Hindlimb muscle (tissue), 1 donor: ENCODE measurements around the gene COMTD1. TPM values are rescaled to one million over a fixed set of nuclear protein-coding genes. Genes with fewer than 3 reads are reported as not detected.
"Not testable (repeated sequence)": the region's sequence is repeated elsewhere in the genome, so short reads cannot be mapped to it uniquely, and the experiment has no call there.

ENCODE experiments used
- DNase-seq: peaks from one replicate; pipeline ENCODE4 v3.0.0-alpha.2; 2013
- polyA plus RNA-seq: library from polyadenylated mRNA; unstranded; fragments of 120-200 nt; gene quantifications from one replicate; pipeline ENCODE4 v1.2.1, GENCODE V29; 2013; ENCODE audit not compliant: insufficient read length

COMTD1 gene
- polyA plus RNA-seq, 1 donor, result 7.4 TPM

DNA sequence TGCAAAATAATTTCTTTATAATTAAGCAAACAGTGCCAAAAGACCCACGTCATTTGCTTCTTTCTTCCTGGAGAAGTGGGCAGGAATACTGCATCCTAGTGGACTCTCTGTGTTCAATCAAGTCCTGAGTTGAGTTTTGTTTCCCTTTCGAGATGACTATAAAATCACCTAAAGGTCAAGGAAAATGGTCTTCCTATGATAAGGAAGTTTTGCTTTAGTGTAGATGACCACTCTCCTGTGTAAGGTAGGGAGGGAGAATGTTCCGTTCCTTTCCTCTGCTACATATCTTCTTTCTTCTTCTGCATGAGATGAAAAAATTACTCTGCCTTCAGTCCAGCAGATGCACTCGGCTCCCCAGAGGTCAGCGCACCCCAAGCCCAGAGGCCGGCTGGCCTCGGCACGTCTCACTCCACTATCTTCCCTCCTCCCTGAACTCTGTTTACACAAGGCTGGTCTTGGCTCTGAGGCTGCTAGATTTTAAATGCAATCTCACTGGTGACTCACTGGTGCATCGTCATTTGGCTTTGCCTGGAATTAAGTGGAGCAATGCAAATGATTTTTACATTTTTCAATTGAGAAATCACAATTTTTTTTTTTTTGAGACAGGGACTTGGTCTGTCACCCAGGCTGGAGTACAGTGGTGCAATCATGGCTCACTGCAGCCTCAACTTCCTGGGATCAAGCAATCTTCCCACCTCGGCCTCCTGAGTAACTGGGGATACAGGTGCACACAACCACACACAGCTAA, 43.8 kb downstream of the COMTD1 start:
- no peak for DNase-seq

DNA sequence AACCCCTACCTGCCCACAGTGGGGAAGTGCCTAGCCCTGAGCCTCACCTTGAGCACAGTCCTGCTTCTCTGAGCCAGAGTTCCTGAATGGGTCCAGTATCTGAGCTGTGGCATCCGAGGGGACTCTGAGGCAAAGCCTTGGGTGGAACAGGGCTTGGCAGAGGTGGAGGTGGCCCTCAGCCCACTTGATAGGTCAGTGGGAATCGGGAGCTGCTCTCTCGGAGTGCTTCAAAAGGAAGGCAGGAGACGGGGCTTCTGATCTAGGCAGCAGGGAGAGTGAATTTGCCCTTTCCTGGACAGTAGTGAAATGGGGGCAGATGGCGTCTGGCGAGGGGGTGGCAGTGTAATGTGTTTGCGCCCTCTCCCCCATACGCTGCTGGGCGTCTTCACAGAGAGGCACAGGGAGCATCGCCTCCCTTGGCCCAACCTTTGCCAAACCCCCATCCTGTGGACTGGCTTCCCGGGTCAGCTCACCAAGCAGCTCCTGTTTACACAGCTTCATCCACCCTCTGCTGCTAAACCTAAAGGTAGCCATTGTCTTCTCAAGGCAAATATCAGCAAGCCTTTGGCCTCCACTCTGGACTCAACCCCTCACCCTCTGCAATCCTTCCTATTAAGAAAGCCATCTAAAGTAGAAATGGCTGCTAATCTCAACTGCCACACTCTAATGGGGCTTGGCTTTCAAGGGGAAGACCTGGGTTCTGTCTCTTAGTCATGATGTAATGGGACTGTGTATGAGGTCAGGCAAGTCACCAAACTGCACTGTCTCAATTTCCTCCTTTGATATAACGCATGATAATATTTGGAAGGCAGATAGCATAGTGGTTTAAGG, 46.3 kb downstream of the COMTD1 start:
- DNase-seq, result no peak

DNA sequence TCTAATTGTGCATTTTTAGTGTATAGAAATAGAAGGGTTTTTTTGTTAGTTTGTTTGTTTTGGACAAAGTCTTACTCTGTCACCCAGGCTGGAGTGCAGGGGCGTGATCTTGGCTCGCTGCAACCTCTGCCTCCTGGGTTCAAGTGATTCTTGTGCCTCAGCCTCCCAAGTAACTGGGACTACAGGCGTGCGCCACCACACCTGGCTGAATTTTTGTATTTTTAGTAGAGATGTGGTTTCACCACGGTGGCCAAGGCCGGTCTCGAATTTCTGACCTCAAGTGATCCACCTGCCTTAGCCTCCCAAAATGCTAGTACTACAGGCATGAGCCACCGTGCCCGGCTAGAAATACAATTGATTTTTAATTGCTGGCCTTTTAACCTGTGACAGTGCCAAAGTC, 47.2 kb downstream of the COMTD1 start:
- not testable (repeated sequence) for DNase-seq

DNA sequence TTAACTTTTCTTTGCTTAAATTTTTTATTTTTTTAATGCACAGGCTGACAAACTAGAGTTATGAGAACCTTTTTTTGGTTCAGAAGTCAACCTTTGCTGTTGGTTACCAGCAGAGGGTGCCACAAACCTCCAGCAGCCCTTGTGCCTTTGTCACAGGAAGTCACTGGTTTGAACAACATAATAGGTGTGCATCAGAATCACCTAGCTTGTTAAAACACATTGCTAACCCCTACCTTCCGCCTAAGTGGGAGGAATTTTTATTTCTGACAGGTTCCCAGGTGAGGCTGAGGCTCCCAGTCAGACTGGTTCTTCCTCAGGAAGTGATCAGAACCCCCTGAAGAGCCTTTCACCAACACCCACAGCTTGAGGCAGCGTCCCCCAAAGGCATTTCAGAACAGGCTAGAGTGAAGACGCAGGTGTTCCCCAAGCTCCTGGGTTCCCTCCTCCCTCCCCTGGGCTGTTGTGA, 47.8 kb downstream of the COMTD1 start:
- peak; percentile 11 for DNase-seq

DNA sequence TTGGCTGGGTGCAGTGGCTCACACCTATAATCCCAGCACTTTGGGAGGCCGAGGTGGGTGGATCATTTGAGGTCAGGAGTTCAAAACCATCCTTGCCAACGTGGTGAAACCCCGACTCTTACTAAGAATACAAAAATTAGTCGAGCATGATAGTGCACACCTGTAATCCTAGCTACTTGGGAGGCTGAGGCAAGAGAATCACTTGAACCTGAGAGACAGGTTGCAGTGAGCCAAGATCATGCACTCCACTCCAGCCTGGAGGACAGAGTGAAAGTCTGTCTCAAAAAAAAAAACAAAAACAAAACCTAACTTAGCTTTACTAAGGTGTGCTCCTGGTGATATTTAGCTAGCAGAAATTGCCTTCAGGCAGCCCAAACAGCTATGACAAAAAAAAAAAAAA, 49.4 kb downstream of the COMTD1 start:
- DNase-seq, result no peak

Other genes with a start within 250 kb of the COMTD1 start
- 12.4 TPM for gene SAMD8, start 124.3 kb downstream of the COMTD1 start, polyA plus RNA-seq
- 307 TPM for gene VDAC2, start 25.2 kb downstream of the COMTD1 start, polyA plus RNA-seq
- 9.7 TPM for gene ZNF503, start 165.8 kb upstream of the COMTD1 start, polyA plus RNA-seq
- gene LRMDA, start 195.7 kb upstream of the COMTD1 start, polyA plus RNA-seq, result 6.6 TPM